ENCODE data around the gene EIF4G2. TPM values are rescaled to one million over a fixed set of nuclear protein-coding genes. Genes with fewer than 3 reads are reported as not detected.

Gene EIF4G2
- polyA plus RNA-seq, 1 donor from 2014 or later, result 1,004 TPM

DNA sequence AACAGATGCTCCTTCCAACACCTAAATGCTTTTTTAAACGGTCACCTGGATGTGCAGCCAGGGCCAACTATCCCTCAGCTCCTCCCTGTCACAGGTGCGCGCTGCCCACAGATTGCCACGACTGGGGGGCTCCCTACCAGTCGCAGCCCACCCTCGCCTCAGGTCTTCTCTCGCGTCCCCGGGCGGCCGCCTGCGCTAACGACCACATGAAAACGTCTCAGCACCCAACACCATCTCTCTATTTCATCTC, 48.7 kb upstream of the EIF4G2 start:
- Histone ChIP-seq H2AFZ (ENCODE audit: low read depth, low read length) (peak overlapping the region; percentile 93), H3K79me2 (replicated peaks; ENCODE audit: insufficient read depth, low read length) (peaks cover 61% of the 10 kb centered on the region), H4K20me1 (ENCODE audit: insufficient read depth) (no peaks in the 10 kb centered on the region), H3K9ac (ENCODE audit: low read length) (peak overlapping the region; percentile 99), H3K27me3 (ENCODE audit: insufficient read depth, low read depth, low read length) (no peaks in the 10 kb centered on the region), H3K36me3 (ENCODE audit: insufficient read depth, low read length) (peaks cover 28% of the 10 kb centered on the region), H3K4me3 (ENCODE audit: low read length) (peak overlapping the region; percentile 89), H3K27ac (ENCODE audit: low read length) (peak overlapping the region; percentile 100), H3K9me2 (ENCODE audit: insufficient read depth, low read length) (no peaks in the 10 kb centered on the region), H3F3A (ENCODE audit: insufficient read depth, low read length, poor library complexity, severe bottlenecking) (peaks cover 12% of the 10 kb centered on the region), H3K4me2 (ENCODE audit: low read length) (peak overlapping the region; percentile 97), H3K9me3 (ENCODE audit: low read length) (no peaks in the 10 kb centered on the region)
- no peak for TF ChIP-seq EP300 (conservative IDR thresholded peaks at IDR 0.05; ENCODE audit: poor library complexity, severe bottlenecking)
- TF ChIP-seq RAD21 (conservative IDR thresholded peaks at IDR 0.05), result peak; percentile 25
- TF ChIP-seq REST (IDR thresholded peaks at IDR 0.05; ENCODE audit: borderline replicate concordance), result peak; percentile 76
- no peak for TF ChIP-seq EZH2 (IDR thresholded peaks at IDR 0.05; ENCODE audit: borderline replicate concordance, insufficient read depth, low read length, poor library complexity, severe bottlenecking)
- TF ChIP-seq SMC3 (conservative IDR thresholded peaks at IDR 0.05; ENCODE audit: poor library complexity), result no peak
- TF ChIP-seq POLR2AphosphoS5 (IDR thresholded peaks at IDR 0.05), result no peak
- no peak for TF ChIP-seq TAF1 (IDR thresholded peaks at IDR 0.05; ENCODE audit: low read depth)
- no peak for TF ChIP-seq MXI1 (conservative IDR thresholded peaks at IDR 0.05; ENCODE audit: poor library complexity, severe bottlenecking)

- Histone ChIP-seq H3K9ac (ENCODE audit: low read length) (peak overlapping the region; percentile 99), H3K9me2 (ENCODE audit: insufficient read depth, low read length) (no peaks in the 10 kb centered on the region), H2AFZ (ENCODE audit: low read depth, low read length) (peak overlapping the region; percentile 93), H3K4me2 (ENCODE audit: low read length) (peak overlapping the region; percentile 97), H4K20me1 (ENCODE audit: insufficient read depth) (no peaks in the 10 kb centered on the region), H3K36me3 (ENCODE audit: insufficient read depth, low read length) (peaks cover 28% of the 10 kb centered on the region), H3F3A (ENCODE audit: insufficient read depth, low read length, poor library complexity, severe bottlenecking) (peaks cover 12% of the 10 kb centered on the region), H3K4me3 (ENCODE audit: low read length) (peak overlapping the region; percentile 89), H3K27ac (ENCODE audit: low read length) (peak overlapping the region; percentile 100), H3K79me2 (replicated peaks; ENCODE audit: insufficient read depth, low read length) (peaks cover 61% of the 10 kb centered on the region), H3K27me3 (ENCODE audit: insufficient read depth, low read depth, low read length) (no peaks in the 10 kb centered on the region), H3K9me3 (ENCODE audit: low read length) (no peaks in the 10 kb centered on the region)
- TF ChIP-seq REST (IDR thresholded peaks at IDR 0.05; ENCODE audit: borderline replicate concordance), result no peak
- TF ChIP-seq POLR2AphosphoS5 (IDR thresholded peaks at IDR 0.05), result no peak
- no peak for TF ChIP-seq EZH2 (IDR thresholded peaks at IDR 0.05; ENCODE audit: borderline replicate concordance, insufficient read depth, low read length, poor library complexity, severe bottlenecking)
- TF ChIP-seq MXI1 (conservative IDR thresholded peaks at IDR 0.05; ENCODE audit: poor library complexity, severe bottlenecking), result no peak
- TF ChIP-seq, protein P1, sequence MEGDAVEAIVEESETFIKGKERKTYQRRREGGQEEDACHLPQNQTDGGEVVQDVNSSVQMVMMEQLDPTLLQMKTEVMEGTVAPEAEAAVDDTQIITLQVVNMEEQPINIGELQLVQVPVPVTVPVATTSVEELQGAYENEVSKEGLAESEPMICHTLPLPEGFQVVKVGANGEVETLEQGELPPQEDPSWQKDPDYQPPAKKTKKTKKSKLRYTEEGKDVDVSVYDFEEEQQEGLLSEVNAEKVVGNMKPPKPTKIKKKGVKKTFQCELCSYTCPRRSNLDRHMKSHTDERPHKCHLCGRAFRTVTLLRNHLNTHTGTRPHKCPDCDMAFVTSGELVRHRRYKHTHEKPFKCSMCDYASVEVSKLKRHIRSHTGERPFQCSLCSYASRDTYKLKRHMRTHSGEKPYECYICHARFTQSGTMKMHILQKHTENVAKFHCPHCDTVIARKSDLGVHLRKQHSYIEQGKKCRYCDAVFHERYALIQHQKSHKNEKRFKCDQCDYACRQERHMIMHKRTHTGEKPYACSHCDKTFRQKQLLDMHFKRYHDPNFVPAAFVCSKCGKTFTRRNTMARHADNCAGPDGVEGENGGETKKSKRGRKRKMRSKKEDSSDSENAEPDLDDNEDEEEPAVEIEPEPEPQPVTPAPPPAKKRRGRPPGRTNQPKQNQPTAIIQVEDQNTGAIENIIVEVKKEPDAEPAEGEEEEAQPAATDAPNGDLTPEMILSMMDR (IDR thresholded peaks at IDR 0.05; ENCODE audit: poor library complexity, severe bottlenecking), result no peak
- no peak for TF ChIP-seq SMC3 (conservative IDR thresholded peaks at IDR 0.05; ENCODE audit: poor library complexity)
- no peak for TF ChIP-seq RAD21 (conservative IDR thresholded peaks at IDR 0.05)
- no peak for TF ChIP-seq TAF1 (IDR thresholded peaks at IDR 0.05; ENCODE audit: low read depth)
- TF ChIP-seq EP300 (conservative IDR thresholded peaks at IDR 0.05; ENCODE audit: poor library complexity, severe bottlenecking), result no peak
Measured at GRCh38 chr11:10856689-10857458, 48.1 kb upstream of the EIF4G2 start.
